SK-N-MC (cell line): ENCODE data around the gene GTF2I.
A peak's percentile ranks its signal among the peaks of the same experiment; 100 is the strongest.
"Not testable (repeated sequence)": the region's sequence is repeated elsewhere in the genome, so short reads cannot be mapped to it uniquely, and the experiment has no call there.

Experiments used
- DNase-seq: peaks from one replicate; pipeline ENCODE4 v3.0.0-alpha.2; 2011; ENCODE audit warnings: low read depth, low spot score
- H3K27ac ChIP-seq: fragments of 200-600 bp; sonication (generic); 2 replicates; pipeline ENCODE4 v1.5.1; 2016; ENCODE audit warnings: mixed run types
- H3K36me3 ChIP-seq: fragments of 200-600 bp; sonication (generic); 2 replicates; pipeline ENCODE4 v1.6.1; 2017; ENCODE audit warnings: antibody characterized with exemption, low read length, mixed read lengths; ENCODE audit not compliant: insufficient read depth
- H3K4me3 ChIP-seq: fragments of 200-600 bp; sonication (generic); 2 replicates; pipeline ENCODE4 v1.5.1; 2016
- H3K9ac ChIP-seq: fragments of 200-600 bp; sonication (generic); 2 replicates; pipeline ENCODE4 v1.8.0; 2017; ENCODE audit warnings: mixed run types, mixed read lengths; ENCODE audit not compliant: insufficient read length
- H3K9me3 ChIP-seq: fragments of 200-600 bp; sonication (generic); 2 replicates; pipeline ENCODE4 v1.6.1; 2017; ENCODE audit warnings: low read depth, mild to moderate bottlenecking, antibody characterized with exemption, low read length, moderate library complexity, mixed read lengths
- EZH2 ChIP-seq: fragments of 200-600 bp; sonication (generic); IDR thresholded peaks from one replicate; pipeline ENCODE4 v1.6.1; 2017; ENCODE audit warnings: antibody characterized with exemption
- FOXP2 ChIP-seq: optimal IDR thresholded peaks from 2 replicates; pipeline ENCODE3; 2011; ENCODE audit warnings: mild to moderate bottlenecking, moderate library complexity; ENCODE audit not compliant: insufficient read depth; ENCODE audit errors: extremely low read length, control extremely low read depth
- POLR2AphosphoS5 ChIP-seq: IDR thresholded peaks from 2 replicates; pipeline ENCODE4 v1.6.1; 2012; ENCODE audit warnings: mild to moderate bottlenecking, low read depth, low read length, borderline replicate concordance

GTF2I gene

GRCh38 chr7:74665296-74665938 lies 7.9 kb downstream of the GTF2I start:
- Histone ChIP-seq H3K9me3 (no peaks in the 10 kb centered on the region), H3K36me3 (peaks cover 36% of the 10 kb centered on the region), H3K4me3 (no peak overlapping the region), H3K9ac (no peak overlapping the region), H3K27ac (no peak overlapping the region)
- TF ChIP-seq FOXP2: no peak
- no peak for TF ChIP-seq POLR2AphosphoS5
- DNase-seq: no peak

DNA sequence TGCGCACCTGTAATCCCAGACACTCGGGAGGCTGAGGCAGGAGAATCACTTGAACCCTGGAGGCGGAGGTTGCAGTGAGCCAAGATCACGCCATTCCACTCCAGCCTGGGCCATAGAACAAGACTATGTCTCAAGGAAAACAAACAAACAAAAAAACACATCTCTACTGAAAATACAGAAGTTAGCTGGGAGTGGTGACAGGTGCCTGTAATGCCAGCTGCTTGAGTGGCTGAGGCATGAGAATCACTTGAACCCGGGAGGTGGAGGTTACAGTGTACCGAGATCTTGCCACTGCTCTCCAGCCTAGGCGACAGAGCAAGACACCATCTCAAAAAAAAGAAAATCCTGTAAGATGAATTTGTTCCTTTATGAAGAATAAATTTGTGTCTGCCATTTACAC lies 9.5 kb downstream of the GTF2I start:
- not testable (repeated sequence) for H3K9me3 ChIP-seq, H3K27ac ChIP-seq, H3K9ac ChIP-seq, H3K4me3 ChIP-seq, DNase-seq
- H3K36me3 ChIP-seq: peaks cover 32% of the 10 kb centered on the region

GRCh38 chr7:74667520-74667919 lies 10.0 kb downstream of the GTF2I start:
- peaks cover 36% of the 10 kb centered on the region for H3K36me3 ChIP-seq
- H3K9me3 ChIP-seq: not testable (repeated sequence)

DNA sequence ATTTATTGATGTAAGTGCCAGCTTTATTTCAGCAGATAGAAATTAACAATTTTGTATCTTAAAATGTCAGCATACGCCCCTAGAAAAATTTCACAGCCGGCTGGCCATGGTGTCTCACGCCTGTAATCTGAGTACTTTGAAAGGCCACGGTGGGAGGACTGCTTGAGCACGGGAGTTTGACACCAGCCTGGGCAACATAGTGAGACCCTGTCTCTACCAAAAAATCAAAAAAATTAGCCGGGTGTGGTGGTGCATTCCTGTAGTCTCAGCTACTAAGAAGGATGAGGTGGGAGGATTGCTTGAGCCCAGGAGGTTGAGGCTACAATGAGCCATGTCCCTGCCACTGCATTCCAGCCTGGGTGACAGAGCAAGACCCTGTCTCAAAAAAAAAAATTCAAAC lies 14.1 kb downstream of the GTF2I start:
- DNase-seq: no peak
- peaks cover 28% of the 10 kb centered on the region for H3K36me3 ChIP-seq
- no peaks in the 10 kb centered on the region for H3K9me3 ChIP-seq
- H3K27ac ChIP-seq: no peak overlapping the region
- TF ChIP-seq EZH2 (no peak), POLR2AphosphoS5 (no peak), FOXP2 (no peak)
- H3K4me3 ChIP-seq: no peak overlapping the region
- H3K9ac ChIP-seq: no peak overlapping the region

More at GRCh38 chr7:74667520-74667919, 10.0 kb downstream of the GTF2I start:
- not testable (repeated sequence) for H3K27ac ChIP-seq, H3K9ac ChIP-seq, DNase-seq, H3K4me3 ChIP-seq

DNA sequence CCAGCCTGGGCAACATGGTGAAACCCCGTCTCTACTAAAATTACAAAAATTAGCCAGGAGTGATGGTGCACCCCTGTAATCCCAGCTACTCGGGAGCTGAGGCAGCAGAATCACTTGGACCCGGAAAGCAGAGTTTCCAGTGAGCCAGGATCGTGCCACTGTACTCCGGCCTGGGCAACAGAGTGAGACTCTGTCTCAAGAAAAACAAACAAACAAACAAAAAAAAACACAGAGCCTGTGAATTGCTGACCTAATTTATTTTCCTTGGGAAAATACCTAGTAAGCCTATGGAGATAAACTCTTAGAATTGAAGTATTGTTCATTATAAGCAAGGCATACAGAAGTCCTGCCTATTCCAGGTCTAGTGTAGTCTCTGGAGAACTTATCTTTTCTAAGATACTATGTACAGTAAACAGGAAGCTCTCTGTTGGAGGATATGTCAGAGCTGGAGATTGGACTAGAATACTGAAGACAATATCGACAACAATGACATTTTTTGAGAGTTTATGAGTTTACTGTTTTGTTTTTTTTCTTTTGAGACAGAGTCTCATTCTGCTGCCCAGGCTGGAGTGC lies 14.9 kb downstream of the GTF2I start:
- no peak for TF ChIP-seq FOXP2
- no peak for TF ChIP-seq POLR2AphosphoS5
- no peak for TF ChIP-seq EZH2
- Histone ChIP-seq H3K36me3 (peaks cover 28% of the 10 kb centered on the region), H3K27ac (peak overlapping the region; percentile 67; the same call in 1 of the 2 replicates), H3K9ac (no peak overlapping the region), H3K4me3 (no peak overlapping the region), H3K9me3 (no peaks in the 10 kb centered on the region)
- DNase-seq: no peak

DNA sequence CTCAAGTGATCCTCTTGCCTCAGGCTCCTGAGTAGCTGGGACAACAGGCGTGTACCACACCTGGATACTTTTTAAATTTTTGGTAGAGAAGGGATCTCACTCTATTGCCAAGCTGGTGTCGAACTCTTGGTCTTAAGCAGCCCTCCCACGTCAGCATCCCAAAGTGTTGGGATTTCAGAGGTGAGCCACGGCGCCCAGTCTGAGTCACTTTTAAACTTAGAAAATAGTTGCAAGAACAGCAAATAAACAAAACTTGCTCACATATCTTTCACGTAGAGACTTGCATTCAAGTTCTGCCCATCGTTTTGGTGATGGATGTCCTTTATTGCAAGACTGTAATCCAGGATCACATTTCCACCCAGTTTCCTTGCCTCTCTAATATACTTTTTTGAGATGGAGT lies 16.6 kb downstream of the GTF2I start:
- TF ChIP-seq POLR2AphosphoS5 (no peak), EZH2 (no peak), FOXP2 (no peak)
- no peak for DNase-seq
- Histone ChIP-seq H3K9ac (no peak overlapping the region), H3K9me3 (no peaks in the 10 kb centered on the region), H3K36me3 (peaks cover 40% of the 10 kb centered on the region), H3K4me3 (no peak overlapping the region), H3K27ac (no peak overlapping the region)

DNA sequence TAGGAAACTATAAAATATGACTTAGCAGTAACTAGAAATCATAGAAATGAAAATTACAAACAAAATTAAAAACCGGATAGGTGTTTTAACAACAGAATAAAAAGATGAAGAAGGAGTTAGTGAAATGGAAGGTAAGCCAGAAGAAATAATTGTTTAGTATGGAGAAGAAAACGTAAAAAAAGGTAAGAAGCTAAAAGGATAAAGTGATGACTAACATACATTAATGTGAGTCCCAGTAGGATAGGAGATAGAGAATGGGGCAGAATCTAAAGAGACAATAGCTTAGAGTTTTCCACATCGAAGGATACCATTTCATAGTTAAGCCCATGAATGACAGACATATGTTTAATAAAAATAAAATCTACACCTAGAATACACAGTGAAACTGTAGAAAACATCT lies 25.3 kb downstream of the GTF2I start:
- TF ChIP-seq FOXP2: no peak
- TF ChIP-seq POLR2AphosphoS5: no peak
- no peak for TF ChIP-seq EZH2
- Histone ChIP-seq H3K9ac (no peak overlapping the region), H3K27ac (0 out of 2 replicates have a peak overlapping the region, but pooled peaks have one; percentile 4), H3K36me3 (peaks cover 34% of the 10 kb centered on the region), H3K9me3 (no peaks in the 10 kb centered on the region), H3K4me3 (no peak overlapping the region)
- no peak for DNase-seq

DNA sequence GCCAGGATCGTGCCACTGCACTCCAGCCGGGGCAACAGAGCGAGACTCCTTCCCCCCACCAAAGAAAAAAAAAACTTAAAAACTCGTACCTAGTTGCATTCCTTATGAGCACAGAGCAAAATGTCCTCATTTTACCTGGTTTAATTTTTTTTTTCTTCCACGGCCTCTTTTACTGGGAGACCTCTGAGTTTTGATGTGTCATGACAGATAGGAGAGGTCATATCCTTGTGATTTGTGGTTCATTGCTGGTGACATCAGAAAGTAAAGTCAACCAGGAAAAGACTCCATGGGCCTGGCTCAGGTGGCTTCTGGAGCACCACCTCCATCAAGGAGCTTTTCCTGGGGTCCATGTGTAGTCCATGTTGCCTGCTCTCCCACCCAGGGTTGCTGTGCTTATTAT lies 26.3 kb downstream of the GTF2I start:
- Histone ChIP-seq H3K4me3 (no peak overlapping the region), H3K36me3 (peaks cover 30% of the 10 kb centered on the region), H3K9ac (no peak overlapping the region), H3K27ac (no peak overlapping the region), H3K9me3 (no peaks in the 10 kb centered on the region)
- TF ChIP-seq FOXP2: no peak
- TF ChIP-seq EZH2: no peak
- TF ChIP-seq POLR2AphosphoS5: no peak
- DNase-seq: no peak

DNA sequence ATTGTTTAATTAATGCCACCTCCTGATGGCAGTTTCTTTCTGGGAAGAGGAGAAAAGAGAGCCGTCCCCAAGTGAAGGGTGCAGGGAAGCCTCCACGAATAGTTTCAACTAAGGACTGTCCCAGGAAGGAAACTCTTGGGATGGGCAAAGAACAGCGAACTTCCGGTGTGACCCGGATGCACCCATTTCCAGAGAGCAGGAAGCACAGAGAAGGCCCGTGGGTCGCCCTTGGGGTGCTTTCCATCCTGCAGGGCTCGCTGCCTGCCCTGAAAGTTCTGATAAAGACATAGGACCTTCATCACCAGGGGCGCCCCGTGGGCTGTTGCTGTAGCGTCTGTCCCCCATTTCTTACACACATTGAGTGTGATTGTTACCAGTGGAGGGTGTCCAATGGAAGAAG lies 27.0 kb downstream of the GTF2I start:
- Histone ChIP-seq H3K4me3 (no peak overlapping the region), H3K36me3 (peaks cover 33% of the 10 kb centered on the region), H3K27ac (no peak overlapping the region), H3K9me3 (no peaks in the 10 kb centered on the region), H3K9ac (no peak overlapping the region)
- TF ChIP-seq POLR2AphosphoS5 (no peak), FOXP2 (no peak), EZH2 (no peak)
- DNase-seq: no peak
